H7 (cell line): Measurements from ENCODE around the gene MTAP. TPM values are rescaled to one million over a fixed set of nuclear protein-coding genes. Genes with fewer than 3 reads are reported as not detected.

Experiments
- DNase-seq: peaks from one replicate; pipeline ENCODE4 v3.0.0; 2012
- H3K27me3 ChIP-seq: 2 replicates; pipeline ENCODE4 v1.6.0; 2011; ENCODE audit warnings: mild to moderate bottlenecking, low read length; ENCODE audit not compliant: control insufficient read depth, insufficient read depth
- H3K36me3 ChIP-seq: replicated peaks from 2 replicates; pipeline ENCODE4 v1.5.1; 2011; ENCODE audit warnings: low read length; ENCODE audit not compliant: control insufficient read depth, insufficient read depth
- H3K4me3 ChIP-seq: 2 replicates; pipeline ENCODE4 v1.5.1; 2011; ENCODE audit warnings: low read depth, mild to moderate bottlenecking, control low read depth, low read length, moderate library complexity; ENCODE audit not compliant: insufficient read depth
- total RNA-seq: library from RNA; depleted of rRNA; stranded (reverse); fragments of >200 nt; shearing (Covaris generic); gene quantifications from 2 replicates; pipeline ENCODE4 v1.2.3, GENCODE V29; 2014

Gene MTAP
- total RNA-seq, 1 experiment from 2014 or later = 38.3 TPM

DNA sequence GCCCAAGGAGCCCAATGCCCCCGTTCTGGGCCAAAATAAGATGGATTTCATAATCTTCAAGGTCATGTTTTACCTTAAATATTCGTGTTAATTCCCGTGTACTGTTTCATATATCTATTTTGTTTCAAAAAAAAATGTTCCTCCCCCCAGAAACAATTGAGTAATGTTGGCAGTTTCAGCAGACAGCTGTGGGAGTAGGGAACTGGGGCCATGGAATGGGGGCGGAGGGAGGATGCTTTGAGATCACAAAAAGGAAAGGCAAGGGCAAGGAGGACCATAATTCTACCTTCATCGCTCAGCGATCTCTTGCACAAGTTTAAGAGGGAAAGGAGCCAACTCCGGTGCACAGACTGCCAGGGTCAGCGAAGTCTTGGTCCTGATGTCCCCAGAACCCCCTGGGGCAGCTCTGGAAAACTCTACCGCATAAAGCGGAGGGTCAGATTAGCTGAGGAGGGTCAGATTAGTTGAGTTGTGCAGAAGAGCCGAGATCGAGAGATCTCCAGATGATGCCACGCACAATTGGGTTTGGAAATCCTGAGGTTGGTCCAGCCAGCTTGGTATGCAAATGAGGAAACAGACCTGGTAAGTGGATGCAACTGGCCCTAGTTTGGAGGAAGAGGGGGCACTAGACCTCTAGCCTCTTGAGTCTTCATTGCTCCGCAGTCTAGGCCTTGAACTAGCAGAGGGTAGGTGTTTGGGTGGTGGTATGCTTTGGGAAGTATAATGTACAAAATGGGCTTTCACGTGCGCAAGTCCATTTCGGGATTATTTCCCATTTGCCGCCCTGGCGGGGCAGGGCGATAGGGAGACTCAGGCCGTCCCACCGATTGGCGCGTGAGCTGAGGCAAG is 167.7 kb downstream of the MTAP start:
- DNase-seq = no peak
- Histone ChIP-seq H3K27me3 (peaks cover 99% of the 10 kb centered on the region), H3K36me3 (no peaks in the 10 kb centered on the region), H3K4me3 (no peak overlapping the region)

DNA sequence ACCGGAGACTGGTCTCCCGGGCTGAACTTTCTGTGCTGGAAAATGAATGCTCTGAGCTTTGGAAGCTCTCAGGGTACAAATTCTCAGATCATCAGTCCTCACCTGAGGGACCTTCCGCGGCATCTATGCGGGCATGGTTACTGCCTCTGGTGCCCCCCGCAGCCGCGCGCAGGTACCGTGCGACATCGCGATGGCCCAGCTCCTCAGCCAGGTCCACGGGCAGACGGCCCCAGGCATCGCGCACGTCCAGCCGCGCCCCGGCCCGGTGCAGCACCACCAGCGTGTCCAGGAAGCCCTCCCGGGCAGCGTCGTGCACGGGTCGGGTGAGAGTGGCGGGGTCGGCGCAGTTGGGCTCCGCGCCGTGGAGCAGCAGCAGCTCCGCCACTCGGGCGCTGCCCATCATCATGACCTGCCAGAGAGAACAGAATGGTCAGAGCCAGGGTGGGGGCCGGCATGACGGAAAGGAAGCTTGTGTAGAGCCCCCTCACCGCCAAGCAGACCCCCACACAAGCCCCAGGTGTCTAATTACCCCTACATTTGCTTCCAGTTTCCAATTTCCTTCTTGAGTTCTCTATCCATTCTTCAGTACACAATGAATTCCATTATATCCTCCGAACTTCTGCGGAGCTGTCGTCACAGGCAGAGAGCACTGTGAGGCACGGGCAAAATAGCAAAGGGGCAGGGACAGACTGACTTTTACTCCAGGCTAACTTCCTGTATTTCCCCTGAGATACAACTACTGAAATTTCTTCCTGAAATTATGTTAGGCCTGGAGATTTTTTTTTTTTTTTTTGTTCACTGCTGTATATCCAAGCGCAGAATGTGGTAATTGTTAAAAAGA is 168.6 kb downstream of the MTAP start:
- DNase-seq = peak; percentile 55
- Histone ChIP-seq H3K27me3 (peaks cover 99% of the 10 kb centered on the region), H3K4me3 (no peak overlapping the region), H3K36me3 (no peaks in the 10 kb centered on the region)

GRCh38 chr9:21972361-21972760 is 169.9 kb downstream of the MTAP start:
- Histone ChIP-seq H3K36me3 (no peaks in the 10 kb centered on the region), H3K4me3 (no peak overlapping the region), H3K27me3 (peaks cover 99% of the 10 kb centered on the region)
- DNase-seq = no peak

DNA sequence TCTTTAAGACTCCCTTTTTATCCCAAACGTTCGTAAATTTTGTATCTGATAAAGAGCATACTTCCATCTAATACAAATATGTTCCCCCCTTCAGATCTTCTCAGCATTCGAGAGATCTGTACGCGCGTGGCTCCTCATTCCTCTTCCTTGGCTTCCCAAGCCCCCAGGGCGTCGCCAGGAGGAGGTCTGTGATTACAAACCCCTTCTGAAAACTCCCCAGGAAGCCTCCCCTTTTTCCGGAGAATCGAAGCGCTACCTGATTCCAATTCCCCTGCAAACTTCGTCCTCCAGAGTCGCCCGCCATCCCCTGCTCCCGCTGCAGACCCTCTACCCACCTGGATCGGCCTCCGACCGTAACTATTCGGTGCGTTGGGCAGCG is 171.9 kb downstream of the MTAP start:
- DNase-seq = no peak
- Histone ChIP-seq H3K36me3 (no peaks in the 10 kb centered on the region), H3K27me3 (peaks cover 98% of the 10 kb centered on the region), H3K4me3 (peak overlapping the region; percentile 41)

GRCh38 chr9:21974722-21975409 is 172.4 kb downstream of the MTAP start:
- H3K4me3 ChIP-seq = peak overlapping the region; percentile 41
- no peaks in the 10 kb centered on the region for H3K36me3 ChIP-seq
- DNase-seq = peak; percentile 93
- H3K27me3 ChIP-seq = peaks cover 98% of the 10 kb centered on the region

DNA sequence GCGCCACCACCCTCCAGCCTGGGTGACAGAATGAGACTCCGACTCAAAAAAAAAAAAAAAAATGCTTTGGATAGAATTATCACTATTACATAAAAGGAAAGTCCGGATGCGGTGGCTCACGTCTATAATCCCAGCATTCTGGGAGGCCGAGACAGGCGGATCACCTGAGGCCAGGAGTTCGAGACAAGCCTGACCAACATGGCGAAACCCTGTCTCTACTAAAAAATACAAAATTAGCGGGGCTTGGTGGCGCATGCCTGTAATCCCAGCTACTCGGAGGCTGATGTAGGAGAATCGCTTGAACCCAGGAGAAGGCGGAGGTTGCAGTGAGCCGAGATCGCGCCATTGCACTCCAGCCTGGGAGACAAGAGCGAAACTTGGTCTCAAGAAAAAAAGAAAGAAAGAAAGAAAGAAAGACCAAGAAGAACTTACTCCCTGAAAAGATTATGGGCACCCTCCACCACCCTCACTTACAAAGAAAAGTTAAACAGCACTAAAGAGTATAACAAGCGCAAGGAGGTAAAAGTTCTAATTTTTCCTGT is 174.0 kb downstream of the MTAP start:
- Histone ChIP-seq H3K4me3 (no peak overlapping the region), H3K36me3 (no peaks in the 10 kb centered on the region), H3K27me3 (peaks cover 94% of the 10 kb centered on the region)
- DNase-seq = no peak

DNA sequence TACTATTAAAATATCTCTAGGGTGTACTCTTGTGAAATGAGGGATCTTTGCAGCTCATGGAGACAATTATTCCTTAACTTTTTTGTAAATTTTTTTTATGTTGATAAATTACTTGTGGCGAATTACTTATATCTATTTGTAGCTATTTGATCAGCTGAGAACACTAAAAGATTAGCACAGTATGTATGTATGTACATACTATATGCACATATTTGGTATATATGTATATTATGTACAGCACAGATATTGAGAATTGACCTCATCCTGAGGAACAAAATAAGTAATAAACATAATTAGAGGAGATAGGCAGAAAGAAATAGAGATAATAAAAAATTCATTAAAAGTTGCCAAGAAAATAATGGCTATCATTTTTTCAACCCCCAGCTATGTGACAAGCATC is 180.0 kb downstream of the MTAP start:
- peaks cover 94% of the 10 kb centered on the region for H3K27me3 ChIP-seq
- no peak overlapping the region for H3K4me3 ChIP-seq
- no peaks in the 10 kb centered on the region for H3K36me3 ChIP-seq
- no peak for DNase-seq

DNA sequence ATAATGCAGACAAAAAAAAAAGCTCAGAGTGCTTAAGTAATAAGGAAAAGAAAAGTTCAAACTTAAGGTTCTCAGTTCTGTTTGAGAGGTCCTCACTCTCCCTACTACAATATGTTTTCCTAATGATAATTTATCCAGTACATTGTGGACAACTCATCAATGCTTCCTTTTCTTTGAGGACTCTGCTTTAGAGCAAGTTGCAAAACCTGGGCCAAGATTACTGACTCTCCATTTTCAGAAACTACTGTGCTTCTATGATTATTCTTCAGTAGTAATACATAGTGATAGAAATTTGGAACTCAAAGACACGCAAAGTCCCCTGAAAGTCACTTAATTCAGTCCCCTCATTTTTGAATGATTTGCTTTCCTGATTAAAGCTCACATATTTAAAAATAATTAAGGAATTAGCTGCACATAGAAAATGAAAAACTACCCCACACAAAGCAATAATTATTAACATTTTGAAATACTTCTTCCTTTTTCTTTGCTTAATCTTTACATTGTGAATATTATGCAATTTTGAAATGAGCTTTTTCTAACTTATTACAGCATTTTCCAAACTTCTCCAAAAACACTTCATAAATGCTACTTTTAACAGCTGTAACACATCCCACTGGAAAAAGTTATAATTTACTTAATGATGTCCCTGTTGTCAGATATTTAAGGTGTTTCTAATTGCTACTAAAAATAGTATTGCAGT is 180.6 kb downstream of the MTAP start:
- no peak for DNase-seq
- Histone ChIP-seq H3K36me3 (no peaks in the 10 kb centered on the region), H3K27me3 (peaks cover 94% of the 10 kb centered on the region), H3K4me3 (no peak overlapping the region)

DNA sequence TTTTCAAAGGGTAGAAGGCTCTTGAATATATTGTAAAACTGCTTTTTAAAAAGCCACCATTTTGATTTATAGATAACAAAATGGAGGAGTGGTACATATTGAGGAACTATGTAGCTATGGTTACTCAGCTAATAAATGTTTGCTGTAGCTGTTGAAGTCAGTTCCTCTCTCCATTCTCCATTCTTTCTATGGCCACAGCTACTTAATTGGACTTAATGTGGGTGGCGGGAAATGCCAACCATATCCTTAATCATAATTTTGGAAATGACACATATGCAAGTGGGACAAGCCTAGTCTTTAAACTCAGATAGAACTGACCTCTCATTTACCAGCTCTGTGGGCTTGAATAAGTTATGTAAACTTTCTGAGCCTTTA is 181.1 kb downstream of the MTAP start:
- Histone ChIP-seq H3K27me3 (peaks cover 95% of the 10 kb centered on the region), H3K4me3 (no peak overlapping the region), H3K36me3 (no peaks in the 10 kb centered on the region)
- DNase-seq = no peak

DNA sequence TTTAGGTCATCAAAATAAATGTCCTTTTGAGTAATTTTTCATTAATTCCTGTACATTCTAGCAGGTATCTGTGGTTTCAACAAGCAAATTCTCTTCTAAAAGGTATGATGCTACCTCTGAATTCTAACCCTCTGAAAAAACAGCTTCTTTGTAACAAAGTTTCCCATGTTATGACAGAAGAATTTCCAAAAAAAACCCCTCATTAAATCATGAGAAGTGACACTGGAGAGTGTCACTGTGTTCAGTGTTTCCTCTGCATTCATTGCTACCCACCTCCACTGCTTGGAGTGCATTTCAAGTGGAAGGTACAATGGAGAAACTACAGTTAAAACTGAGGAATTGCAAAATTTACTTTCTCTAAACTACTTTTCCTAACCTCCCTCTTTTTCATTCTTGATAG is 181.7 kb downstream of the MTAP start:
- DNase-seq = no peak
- Histone ChIP-seq H3K36me3 (no peaks in the 10 kb centered on the region), H3K27me3 (peaks cover 95% of the 10 kb centered on the region), H3K4me3 (no peak overlapping the region)

DNA sequence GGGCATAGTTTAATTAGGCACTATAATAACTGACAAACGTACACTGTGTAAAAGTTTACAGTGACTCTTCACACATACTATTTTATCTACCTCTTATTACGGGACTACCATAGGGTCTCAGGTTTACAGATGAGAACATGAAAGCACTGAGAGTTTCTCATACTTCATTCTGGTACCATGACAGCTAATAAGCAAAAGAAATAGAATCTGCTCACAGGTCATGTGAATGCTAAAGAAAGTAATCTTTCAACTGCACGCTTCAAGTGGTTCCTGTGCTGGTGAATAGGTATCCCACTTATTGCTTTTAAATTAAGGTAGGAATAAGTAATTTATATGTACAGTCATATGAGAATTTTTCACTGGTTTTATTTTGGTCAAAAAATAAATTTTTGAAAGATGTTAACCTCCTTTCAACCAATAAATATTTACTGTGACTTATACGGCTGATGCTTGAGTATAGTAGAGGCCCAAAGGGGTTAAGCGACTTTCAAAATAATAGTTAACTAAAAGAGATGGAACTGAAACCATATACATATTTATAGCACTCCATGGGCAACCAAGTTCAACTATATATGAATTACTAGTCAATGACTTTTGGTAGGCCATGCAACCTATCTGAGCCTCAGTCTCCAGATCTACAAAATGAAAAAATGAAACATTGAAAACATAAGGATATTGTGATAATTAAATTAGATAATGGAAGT is 183.7 kb downstream of the MTAP start:
- no peak overlapping the region for H3K4me3 ChIP-seq
- no peak for DNase-seq
- peaks cover 99% of the 10 kb centered on the region for H3K27me3 ChIP-seq
- H3K36me3 ChIP-seq = no peaks in the 10 kb centered on the region
